ENCODE data around the gene EGLN3.

DNA sequence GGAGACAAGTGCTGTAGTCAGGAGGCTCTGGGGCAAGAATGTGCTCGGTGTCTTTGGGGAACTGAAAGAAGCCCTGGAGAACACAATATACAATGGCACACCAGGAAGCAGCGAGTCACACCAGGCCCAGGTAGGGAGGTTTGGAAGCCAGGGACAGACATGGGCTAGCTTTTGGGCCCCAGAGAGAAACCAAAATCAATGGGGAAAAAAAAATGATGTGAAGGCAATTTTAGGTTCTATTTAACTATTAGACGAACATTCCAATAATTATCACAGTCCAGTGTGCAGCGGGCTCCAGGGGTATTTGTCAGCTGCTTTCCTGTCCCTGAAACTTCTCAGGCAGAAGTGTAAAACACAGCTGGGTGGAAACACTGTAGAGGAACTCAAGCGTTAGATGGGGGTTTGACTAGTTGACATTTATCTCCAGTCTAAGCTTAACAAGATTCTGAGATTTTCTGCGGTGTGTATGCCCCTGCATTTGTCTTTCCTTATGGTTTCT is 21.8 kb upstream of the EGLN3 start:
- TF ChIP-seq, protein P1, sequence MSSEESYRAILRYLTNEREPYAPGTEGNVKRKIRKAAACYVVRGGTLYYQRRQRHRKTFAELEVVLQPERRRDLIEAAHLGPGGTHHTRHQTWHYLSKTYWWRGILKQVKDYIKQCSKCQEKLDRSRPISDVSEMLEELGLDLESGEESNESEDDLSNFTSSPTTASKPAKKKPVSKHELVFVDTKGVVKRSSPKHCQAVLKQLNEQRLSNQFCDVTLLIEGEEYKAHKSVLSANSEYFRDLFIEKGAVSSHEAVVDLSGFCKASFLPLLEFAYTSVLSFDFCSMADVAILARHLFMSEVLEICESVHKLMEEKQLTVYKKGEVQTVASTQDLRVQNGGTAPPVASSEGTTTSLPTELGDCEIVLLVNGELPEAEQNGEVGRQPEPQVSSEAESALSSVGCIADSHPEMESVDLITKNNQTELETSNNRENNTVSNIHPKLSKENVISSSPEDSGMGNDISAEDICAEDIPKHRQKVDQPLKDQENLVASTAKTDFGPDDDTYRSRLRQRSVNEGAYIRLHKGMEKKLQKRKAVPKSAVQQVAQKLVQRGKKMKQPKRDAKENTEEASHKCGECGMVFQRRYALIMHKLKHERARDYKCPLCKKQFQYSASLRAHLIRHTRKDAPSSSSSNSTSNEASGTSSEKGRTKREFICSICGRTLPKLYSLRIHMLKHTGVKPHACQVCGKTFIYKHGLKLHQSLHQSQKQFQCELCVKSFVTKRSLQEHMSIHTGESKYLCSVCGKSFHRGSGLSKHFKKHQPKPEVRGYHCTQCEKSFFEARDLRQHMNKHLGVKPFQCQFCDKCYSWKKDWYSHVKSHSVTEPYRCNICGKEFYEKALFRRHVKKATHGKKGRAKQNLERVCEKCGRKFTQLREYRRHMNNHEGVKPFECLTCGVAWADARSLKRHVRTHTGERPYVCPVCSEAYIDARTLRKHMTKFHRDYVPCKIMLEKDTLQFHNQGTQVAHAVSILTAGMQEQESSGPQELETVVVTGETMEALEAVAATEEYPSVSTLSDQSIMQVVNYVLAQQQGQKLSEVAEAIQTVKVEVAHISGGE (tag by site-specific recombination; conservative IDR thresholded peaks at IDR 0.05; ENCODE audit: low read depth): no peak
- TF ChIP-seq ZNF560 (tag by site-specific recombination; IDR thresholded peaks at IDR 0.05; ENCODE audit: borderline replicate concordance): no peak
- TF ChIP-seq, protein P2, sequence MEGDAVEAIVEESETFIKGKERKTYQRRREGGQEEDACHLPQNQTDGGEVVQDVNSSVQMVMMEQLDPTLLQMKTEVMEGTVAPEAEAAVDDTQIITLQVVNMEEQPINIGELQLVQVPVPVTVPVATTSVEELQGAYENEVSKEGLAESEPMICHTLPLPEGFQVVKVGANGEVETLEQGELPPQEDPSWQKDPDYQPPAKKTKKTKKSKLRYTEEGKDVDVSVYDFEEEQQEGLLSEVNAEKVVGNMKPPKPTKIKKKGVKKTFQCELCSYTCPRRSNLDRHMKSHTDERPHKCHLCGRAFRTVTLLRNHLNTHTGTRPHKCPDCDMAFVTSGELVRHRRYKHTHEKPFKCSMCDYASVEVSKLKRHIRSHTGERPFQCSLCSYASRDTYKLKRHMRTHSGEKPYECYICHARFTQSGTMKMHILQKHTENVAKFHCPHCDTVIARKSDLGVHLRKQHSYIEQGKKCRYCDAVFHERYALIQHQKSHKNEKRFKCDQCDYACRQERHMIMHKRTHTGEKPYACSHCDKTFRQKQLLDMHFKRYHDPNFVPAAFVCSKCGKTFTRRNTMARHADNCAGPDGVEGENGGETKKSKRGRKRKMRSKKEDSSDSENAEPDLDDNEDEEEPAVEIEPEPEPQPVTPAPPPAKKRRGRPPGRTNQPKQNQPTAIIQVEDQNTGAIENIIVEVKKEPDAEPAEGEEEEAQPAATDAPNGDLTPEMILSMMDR (tag by site-specific recombination; IDR thresholded peaks at IDR 0.05): no peak
- TF ChIP-seq ZFP69B (tag by site-specific recombination; IDR thresholded peaks at IDR 0.05): no peak
- TF ChIP-seq YY1 (tag by site-specific recombination; IDR thresholded peaks at IDR 0.05): no peak
- TF ChIP-seq ZNF10 (tag by site-specific recombination; IDR thresholded peaks at IDR 0.05): no peak
- no peak for TF ChIP-seq RBAK (tag by site-specific recombination; IDR thresholded peaks at IDR 0.05)
- TF ChIP-seq ZNF792 (tag by site-specific recombination; IDR thresholded peaks at IDR 0.05): no peak
- TF ChIP-seq, protein P3, sequence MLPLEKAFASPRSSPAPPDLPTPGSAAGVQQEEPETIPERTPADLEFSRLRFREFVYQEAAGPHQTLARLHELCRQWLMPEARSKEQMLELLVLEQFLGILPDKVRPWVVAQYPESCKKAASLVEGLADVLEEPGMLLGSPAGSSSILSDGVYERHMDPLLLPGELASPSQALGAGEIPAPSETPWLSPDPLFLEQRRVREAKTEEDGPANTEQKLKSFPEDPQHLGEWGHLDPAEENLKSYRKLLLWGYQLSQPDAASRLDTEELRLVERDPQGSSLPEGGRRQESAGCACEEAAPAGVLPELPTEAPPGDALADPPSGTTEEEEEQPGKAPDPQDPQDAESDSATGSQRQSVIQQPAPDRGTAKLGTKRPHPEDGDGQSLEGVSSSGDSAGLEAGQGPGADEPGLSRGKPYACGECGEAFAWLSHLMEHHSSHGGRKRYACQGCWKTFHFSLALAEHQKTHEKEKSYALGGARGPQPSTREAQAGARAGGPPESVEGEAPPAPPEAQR (tag by site-specific recombination; IDR thresholded peaks at IDR 0.05): no peak
- no peak for TF ChIP-seq KLF10 (tag by site-specific recombination; IDR thresholded peaks at IDR 0.05)
- no peak for TF ChIP-seq ZBTB1 (tag by site-specific recombination; IDR thresholded peaks at IDR 0.05)
- TF ChIP-seq SETDB1 (IDR thresholded peaks at IDR 0.05; ENCODE audit: insufficient read length, low read length): no peak
- TF ChIP-seq, protein P4, sequence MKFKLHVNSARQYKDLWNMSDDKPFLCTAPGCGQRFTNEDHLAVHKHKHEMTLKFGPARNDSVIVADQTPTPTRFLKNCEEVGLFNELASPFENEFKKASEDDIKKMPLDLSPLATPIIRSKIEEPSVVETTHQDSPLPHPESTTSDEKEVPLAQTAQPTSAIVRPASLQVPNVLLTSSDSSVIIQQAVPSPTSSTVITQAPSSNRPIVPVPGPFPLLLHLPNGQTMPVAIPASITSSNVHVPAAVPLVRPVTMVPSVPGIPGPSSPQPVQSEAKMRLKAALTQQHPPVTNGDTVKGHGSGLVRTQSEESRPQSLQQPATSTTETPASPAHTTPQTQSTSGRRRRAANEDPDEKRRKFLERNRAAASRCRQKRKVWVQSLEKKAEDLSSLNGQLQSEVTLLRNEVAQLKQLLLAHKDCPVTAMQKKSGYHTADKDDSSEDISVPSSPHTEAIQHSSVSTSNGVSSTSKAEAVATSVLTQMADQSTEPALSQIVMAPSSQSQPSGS (tag by site-specific recombination; IDR thresholded peaks at IDR 0.05; ENCODE audit: low read depth): no peak

Measured in HEK293 (cell line).